PC-3 (cell line): ENCODE measurements around the gene PRXL2A.

Experiments
- CTCF ChIP-seq: fragments of 300-600 bp; sonication (generic); conservative IDR thresholded peaks from 2 replicates; pipeline ENCODE4 v1.5.1; 2017; ENCODE audit warnings: antibody characterized with exemption, low read depth, mild to moderate bottlenecking, low read length
- EZH2 ChIP-seq: fragments of 300-600 bp; sonication (generic); IDR thresholded peaks from one replicate; pipeline ENCODE4 v1.6.1; 2017; ENCODE audit warnings: antibody characterized with exemption, mild to moderate bottlenecking, low read length; ENCODE audit not compliant: unreplicated experiment
- EZH2phosphoT487 ChIP-seq: fragments of 300-600 bp; sonication (generic); IDR thresholded peaks from 2 replicates; pipeline ENCODE4 v1.6.1; 2018; ENCODE audit warnings: mild to moderate bottlenecking, antibody characterized with exemption, low read length, borderline replicate concordance

DNA sequence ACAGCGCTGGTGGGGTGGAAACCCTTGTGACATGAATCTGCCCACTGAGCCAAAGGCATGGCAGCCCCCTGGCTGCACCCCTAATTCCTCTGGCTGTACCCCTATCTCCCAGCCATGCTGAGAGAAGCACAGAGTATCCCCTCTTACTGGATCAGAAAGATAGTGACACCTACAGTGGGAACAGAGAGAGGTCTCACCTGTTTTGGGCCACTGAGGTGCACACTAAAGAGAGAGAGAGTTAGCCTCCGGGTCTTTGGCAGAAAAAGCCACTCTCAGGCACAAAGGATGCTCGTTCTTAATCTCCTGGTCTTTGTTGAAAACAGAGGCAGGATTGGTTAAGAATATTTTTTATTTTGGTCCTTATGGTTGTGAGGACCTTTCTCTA lies 57.1 kb downstream of the PRXL2A start:
- no peak for TF ChIP-seq CTCF
- no peak for TF ChIP-seq EZH2phosphoT487
- no peak for TF ChIP-seq EZH2
